Adrenal gland (tissue), 12 donors: ENCODE results near the gene PAMR1. TPM values are rescaled to one million over a fixed set of nuclear protein-coding genes. Genes with fewer than 3 reads are reported as not detected.

Experiments
- DNase-seq, 7 donors: peaks; one replicate each; pipeline ENCODE4 v3.0.0-alpha.2; 2019 to 2020
- H3K27ac ChIP-seq, 5 donors: fragments of 200-600 bp; sonication (generic) in 4 of 5; 1 replicate in 3 of 5; 2 replicates in 2 of 5; pipeline versions ENCODE4 v1.5.1 to v1.8.0; 2016 to 2020; ENCODE audit warnings: mild to moderate bottlenecking in 1 of 5
- H3K27me3 ChIP-seq: fragments of 200-600 bp; 2 replicates; pipeline ENCODE4 v1.8.0; 2021
- H3K36me3 ChIP-seq, 2 donors: fragments of 200-600 bp; replicated peaks in 1 of 2; 1 replicate in 1 of 2; 2 replicates in 1 of 2; pipeline versions ENCODE4 v1.5.1 to v1.8.0; 2018 to 2022
- H3K4me1 ChIP-seq, 2 donors: fragments of 200-600 bp; replicated peaks in 1 of 2; 1 replicate in 1 of 2; 2 replicates in 1 of 2; pipeline versions ENCODE4 v1.5.1 to v1.8.0; 2018 to 2021
- H3K4me3 ChIP-seq, 4 donors: fragments of 200-600 bp; sonication (generic) in 3 of 4; one replicate each; pipeline ENCODE4 v1.5.1; 2016 to 2018
- H3K9me3 ChIP-seq, 3 donors: fragments of 200-600 bp; sonication (generic) in 1 of 3; replicated peaks in 1 of 3; 1 replicate in 2 of 3; 2 replicates in 1 of 3; pipeline versions ENCODE4 v1.5.1 to v1.8.0; 2016 to 2021
- CTCF ChIP-seq, 6 experiments: fragments of 450-650 bp in 4 of 6; fragments of 200-600 bp in 2 of 6; sonication (generic) in 1 of 6; IDR thresholded peaks; 1 replicate in 5 of 6; 2 replicates in 1 of 6; pipeline versions ENCODE4 v1.5.1 to v1.8.0; 2016 to 2021; ENCODE audit warnings: antibody characterized with exemption in 6 of 6, mild to moderate bottlenecking in 2 of 6, moderate library complexity in 1 of 6
- POLR2A ChIP-seq, 2 donors: fragments of 450-650 bp; IDR thresholded peaks; one replicate each; pipeline ENCODE4 v1.6.1; 2017; ENCODE audit warnings: antibody characterized with exemption in 2 of 2, mild to moderate bottlenecking in 2 of 2, moderate library complexity in 1 of 2
- WGBS, 4 donors: extraction: QIAGEN DNeasy Blood & Tissue Kit in 2 of 4; methylation state at CpG; one replicate each; pipeline versions ENCODE4 v1.1.5 to v1.1.7; 2013 to 2017; 5-methylcytosine and 5-hydroxymethylcytosine counted together
- intact Hi-C, 2 donors: fragments of 100-400 bp; cut with DNase I; formaldehyde crosslinking; loops; one replicate each; pipeline versions ENCODE4 v1.14.1 to v1.15.0; 2022 to 2023
- polyA plus RNA-seq, 3 donors: library from polyadenylated mRNA; stranded (reverse); fragments of 200-250 nt in 2 of 3; fragments of 350-450 nt in 1 of 3; fragmentation: Illumina TruSeq in 1 of 3; extraction: RNeasy Lipid Tissue Mini Kit (QIAGEN cat#74804) in 1 of 3; gene quantifications; one replicate each; pipeline ENCODE4 v1.2.3, GENCODE V29; 2013 to 2014
- total RNA-seq, 9 donors: library from RNA; depleted of rRNA in 4 of 9; stranded (reverse); fragments of >200 nt in 4 of 9; fragments of 120-200 nt in 1 of 9; fragmentation: NEBNext Ultra II Directional in 1 of 9; extraction: Animal tissue kit (Norgen Biotek cat#: 25700) in 1 of 9; gene quantifications; one replicate each; pipeline versions ENCODE4 v1.1.0 to v1.2.4, GENCODE V29; 2013 to 2023
- donor health status: healthy with polysubstance abuse.
- donor health status: Bipolar disorder and iron deficiency.
- donor health status: DM: yes; HTN: yes; CAD: no.
- donor health status: DM: no; HTN: no; CAD: no.
- donor health status: DM: no; HTN: no; CAD: no.
- donor health status: DM: yes; HTN: yes; CAD: no.

Gene PAMR1
- total and polyA plus RNA-seq, 12 donors: 4.3 to 25.7 (median 11.2) TPM

DNA sequence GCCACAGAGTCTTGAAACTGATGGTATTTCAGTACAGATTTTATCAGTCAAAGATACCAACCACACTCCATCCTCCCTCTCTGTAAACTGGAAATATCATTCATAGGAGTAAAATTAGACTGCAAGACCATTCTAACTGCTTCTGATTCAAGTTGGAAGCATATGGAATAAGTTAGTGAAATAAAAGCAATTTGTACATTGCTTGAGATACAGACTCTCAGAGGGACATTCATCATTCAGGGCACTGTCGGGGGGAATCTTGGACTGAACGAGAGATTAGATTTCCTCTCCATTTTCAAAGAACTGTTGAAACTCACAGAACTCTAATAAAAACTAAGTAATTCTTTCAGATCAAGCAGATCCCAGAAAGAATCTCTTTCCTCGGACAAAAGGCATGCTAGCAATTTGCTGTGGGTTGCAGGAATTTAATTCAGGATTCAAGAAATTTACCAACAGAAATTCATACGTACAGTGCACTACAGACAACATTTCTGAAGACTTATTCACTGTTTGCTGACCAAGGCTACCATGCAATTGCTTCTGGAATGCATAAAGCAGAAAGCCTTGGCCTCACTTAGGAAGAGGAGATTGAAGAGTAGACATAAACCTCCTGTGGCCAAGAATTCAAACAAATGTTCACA, 34.1 kb downstream of the PAMR1 start:
- H3K4me1 ChIP-seq: peaks cover 0 to 10% of the 10 kb centered on the region in 2 donors
- no peak for TF ChIP-seq POLR2A (IDR thresholded peaks at IDR 0.05)
- no peak for TF ChIP-seq CTCF (IDR thresholded peaks at IDR 0.05)
- H3K9me3 ChIP-seq: no peaks in the 10 kb centered on the region
- no peaks in the 10 kb centered on the region for H3K36me3 ChIP-seq
- intact Hi-C loops: no loop called here
- no peaks in the 10 kb centered on the region for H3K27me3 ChIP-seq
- DNase-seq: no peak
- no peak overlapping the region for H3K27ac ChIP-seq
- WGBS, 4 donors: 60 to 70% (median 63%) methylated on average over 4 of the region's 4 CpGs
- no peak overlapping the region for H3K4me3 ChIP-seq

DNA sequence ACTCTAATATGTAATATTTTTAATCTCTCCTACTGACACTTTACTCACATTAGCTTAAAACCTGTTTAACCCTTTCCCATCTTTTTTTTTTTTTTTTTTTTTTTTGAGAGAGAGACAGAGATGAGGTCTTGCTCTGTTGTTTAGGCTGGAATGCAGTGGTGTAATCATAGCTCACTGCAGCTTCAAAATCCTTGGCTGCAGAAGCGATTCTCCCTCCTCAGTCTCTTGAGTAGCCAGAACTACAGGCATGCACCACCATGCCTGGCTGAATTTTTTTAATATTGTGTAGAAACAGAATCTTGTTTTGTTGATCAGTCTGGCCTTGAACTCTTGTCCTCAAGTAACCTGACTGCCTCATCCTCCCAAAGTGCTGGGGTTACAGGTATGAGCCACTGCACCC, 37.3 kb downstream of the PAMR1 start:
- H3K27ac ChIP-seq: no peak overlapping the region
- no peaks in the 10 kb centered on the region for H3K36me3 ChIP-seq
- H3K27me3 ChIP-seq: no peaks in the 10 kb centered on the region
- DNase-seq: no peak
- intact Hi-C loops: loop anchor here in 1 of 2 donors (10.0 kb wide), 1 partner anchor 777 kb away; no protein-coding TSS in a partner anchor
- no peak overlapping the region for H3K4me3 ChIP-seq
- H3K9me3 ChIP-seq: no peaks in the 10 kb centered on the region
- TF ChIP-seq CTCF (IDR thresholded peaks at IDR 0.05): no peak
- WGBS, 4 donors: 41 to 59% (median 56%) methylated on average over 1 of the region's 1 CpG
- peaks cover 0 to 10% of the 10 kb centered on the region in 2 donors for H3K4me1 ChIP-seq

DNA sequence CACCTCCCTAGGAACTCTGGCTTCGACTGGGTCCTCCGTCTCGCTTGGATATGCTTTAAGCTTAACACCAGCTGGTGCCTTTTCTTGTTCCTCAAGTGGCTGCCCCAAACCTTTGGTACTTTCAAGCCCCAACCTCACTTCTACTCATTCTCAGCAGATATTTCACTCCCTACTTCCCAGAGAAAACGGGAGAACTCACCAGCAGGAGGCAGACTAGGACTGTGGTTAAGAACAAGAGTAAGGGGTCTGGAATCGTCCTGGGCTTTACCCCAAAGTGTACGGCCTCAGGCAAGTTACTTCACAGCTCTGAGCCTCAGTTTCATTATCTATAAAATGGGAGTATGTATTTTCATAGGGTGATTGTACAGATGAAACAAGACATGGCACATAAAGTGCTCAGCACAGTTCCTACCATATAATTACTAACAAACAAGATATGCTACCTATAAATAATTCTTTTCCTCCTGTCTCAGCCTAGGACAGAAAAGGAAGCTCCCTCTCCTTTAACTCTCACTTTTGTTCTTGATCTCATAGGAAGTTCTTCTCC, 37.8 kb downstream of the PAMR1 start:
- Histone ChIP-seq H3K36me3 (no peaks in the 10 kb centered on the region), H3K4me3 (no peak overlapping the region), H3K27ac (no peak overlapping the region), H3K27me3 (no peaks in the 10 kb centered on the region), H3K4me1 (peaks cover 0 to 10% of the 10 kb centered on the region in 2 donors), H3K9me3 (no peaks in the 10 kb centered on the region)
- TF ChIP-seq POLR2A (IDR thresholded peaks at IDR 0.05) (no peak), CTCF (IDR thresholded peaks at IDR 0.05) (peak; percentile 6 to 55 (median 36))
- 34 to 44% (median 37%) methylated on average over 6 of the region's 6 CpGs for WGBS, 4 donors
- peak in 5 of 7 donors; percentile 24 to 52 (median 29) for DNase-seq
- intact Hi-C loops: loop anchor here in 1 of 2 donors (10.0 kb wide), 1 partner anchor 777 kb away; no protein-coding TSS in a partner anchor

GRCh38 chr11:35486934-35487333, 38.5 kb downstream of the PAMR1 start:
- H3K4me1 ChIP-seq: peaks cover 0 to 8% of the 10 kb centered on the region in 2 donors
- intact Hi-C loops: loop anchor here in 1 of 2 donors (10.0 kb wide), 1 partner anchor 778 kb away; no protein-coding TSS in a partner anchor
- WGBS, 4 donors: 91 to 96% (median 94%) methylated on average over 2 of the region's 2 CpGs
- no peak for TF ChIP-seq POLR2A (IDR thresholded peaks at IDR 0.05)
- no peak for TF ChIP-seq CTCF (IDR thresholded peaks at IDR 0.05)
- no peaks in the 10 kb centered on the region for H3K9me3 ChIP-seq
- no peak overlapping the region for H3K4me3 ChIP-seq
- H3K27ac ChIP-seq: no peak overlapping the region
- H3K36me3 ChIP-seq: no peaks in the 10 kb centered on the region
- no peaks in the 10 kb centered on the region for H3K27me3 ChIP-seq
- DNase-seq: no peak
